Panc1 (cell line): ENCODE measurements around the gene SH3GL1. TPM values are rescaled to one million over a fixed set of nuclear protein-coding genes. Genes with fewer than 3 reads are reported as not detected.

Experiments
- ATAC-seq: fragments of 200-7000 bp; cut with Tn5 transposase; 2 replicates; pipeline ENCODE4 v1.9.1; 2020; ENCODE audit warnings: mild to moderate bottlenecking, moderate library complexity
- BruUV-seq: library from RNA; stranded (reverse); fragments of 400-500 nt; replicated peaks from 2 replicates; lab custom pipeline; 2021; lab: Mats Ljungman, UMichigan
- CTCF ChIA-PET: fragments of 300-600 bp; sonication (Branson Sonifier 250); formaldehyde crosslinking; loops from one replicate; lab custom pipeline; 2022; ENCODE audit warnings: antibody characterized with exemption; lab: Charles Lee
- POLR2A ChIA-PET: fragments of 300-600 bp; sonication (Branson Sonifier 250); formaldehyde crosslinking; loops from one replicate; lab custom pipeline; 2022; ENCODE audit warnings: antibody characterized with exemption; lab: Charles Lee
- DNase-seq: peaks from one replicate; pipeline ENCODE4 v3.0.0-alpha.2; 2010; ENCODE audit warnings: low read depth, low spot score
- H3K27ac ChIP-seq: 2 replicates; pipeline ENCODE4 v1.5.1; 2011; ENCODE audit warnings: mild to moderate bottlenecking, low read length, inconsistent platforms
- H3K27me3 ChIP-seq: fragments of 200-500 bp; sonication (Bioruptor generic); 2 replicates; pipeline ENCODE4 v1.6.0; 2014; ENCODE audit warnings: low read length, inconsistent platforms; ENCODE audit not compliant: control insufficient read depth, insufficient read depth
- H3K36me3 ChIP-seq: fragments of 200-500 bp; sonication (Bioruptor generic); 2 replicates; pipeline ENCODE4 v1.5.1; 2014; ENCODE audit warnings: inconsistent platforms, mild to moderate bottlenecking, low read length, moderate library complexity; ENCODE audit not compliant: control insufficient read depth, insufficient read depth
- H3K4me1 ChIP-seq: 2 replicates; pipeline ENCODE4 v1.5.1; 2011; ENCODE audit warnings: inconsistent platforms, mild to moderate bottlenecking, low read length, moderate library complexity; ENCODE audit not compliant: control insufficient read depth, insufficient read depth
- H3K4me3 ChIP-seq, 2 experiments: 2 replicates each; pipeline ENCODE4 v1.5.1; 2011 to 2012; ENCODE audit warnings: low read depth in 2 of 2, low read length in 2 of 2, mild to moderate bottlenecking in 2 of 2, inconsistent platforms in 1 of 2, moderate library complexity in 1 of 2
- H3K9me3 ChIP-seq: fragments of 200-500 bp; sonication (Bioruptor generic); 2 replicates; pipeline ENCODE4 v1.5.1; 2014; ENCODE audit warnings: low read depth, mild to moderate bottlenecking, inconsistent platforms, low read length, moderate library complexity; ENCODE audit not compliant: control insufficient read depth, insufficient read depth
- CTCF ChIP-seq: fragments of 450-650 bp; IDR thresholded peaks from 2 replicates; pipeline ENCODE4 v1.5.1; 2017; ENCODE audit warnings: mild to moderate bottlenecking
- POLR2AphosphoS5 ChIP-seq: IDR thresholded peaks from 2 replicates; pipeline ENCODE4 v1.6.1; 2012; ENCODE audit warnings: mild to moderate bottlenecking, low read depth, low read length, moderate library complexity
- REST ChIP-seq, 2 experiments: IDR thresholded peaks; 2 replicates each; pipeline ENCODE4 v1.6.1; 2011 to 2012; ENCODE audit warnings: low read depth in 2 of 2, control low read depth in 1 of 2, low read length in 1 of 2, mild to moderate bottlenecking in 1 of 2, moderate library complexity in 1 of 2; ENCODE audit not compliant: insufficient read depth in 1 of 2
- SIN3A ChIP-seq: IDR thresholded peaks from 2 replicates; pipeline ENCODE4 v1.6.1; 2012; ENCODE audit warnings: low read depth, mild to moderate bottlenecking, low read length, moderate library complexity, borderline replicate concordance; ENCODE audit not compliant: insufficient read depth
- TCF7L2 ChIP-seq: IDR thresholded peaks from 2 replicates; pipeline ENCODE4 v1.6.1; 2011; ENCODE audit warnings: mild to moderate bottlenecking, low read depth, low read length, inconsistent platforms
- in situ Hi-C: cut with HindIII; loops from 2 replicates; pipeline ENCODE4 v1.10.0; 2016; ENCODE audit warnings: low sequenced_read_pairs, low pct_unique_long_range_greater_than_20kb
- intact Hi-C: fragments of 100-400 bp; cut with micrococcal nuclease; formaldehyde crosslinking; loops from one replicate; pipeline ENCODE4 v1.10.0; 2022; ENCODE audit not compliant: unreplicated experiment
- total RNA-seq: library from RNA; stranded (reverse); gene quantifications from one replicate; pipeline ENCODE4 v1.2.1, GENCODE V29; 2021; ENCODE audit not compliant: unreplicated experiment

SH3GL1 gene
- total RNA-seq, 1 experiment from 2014 or later: 57.1 TPM

GRCh38 chr19:4391306-4391693 lies 9.0 kb downstream of the SH3GL1 start:
- Histone ChIP-seq H3K36me3 (no peaks in the 10 kb centered on the region), H3K9me3 (no peaks in the 10 kb centered on the region), H3K27ac (no peak overlapping the region), H3K4me3 (no peak overlapping the region), H3K4me1 (peaks cover 14% of the 10 kb centered on the region), H3K27me3 (no peaks in the 10 kb centered on the region)
- intact Hi-C loops: no loop called here
- ChIA-PET POLR2A (no interaction called here), CTCF (interaction anchor here (0.7 kb wide), 1 partner anchor 190 kb away, joined by 3 read pairs; no protein-coding TSS in a partner anchor)
- DNase-seq (no peak), ATAC-seq (no peak)
- in situ Hi-C loops: no loop called here
- BruUV-seq: no TSS peak
- TF ChIP-seq REST (IDR thresholded peaks at IDR 0.05; ENCODE audit: insufficient read depth in 1 of 2, low read depth in 2 of 2, low read length in 1 of 2) (no peak), CTCF (no peak), POLR2AphosphoS5 (no peak), SIN3A (no peak), TCF7L2 (no peak)

- Histone ChIP-seq H3K27ac (no peak overlapping the region), H3K4me1 (peaks cover 14% of the 10 kb centered on the region), H3K4me3 (no peak overlapping the region), H3K27me3 (no peaks in the 10 kb centered on the region), H3K9me3 (no peaks in the 10 kb centered on the region), H3K36me3 (no peaks in the 10 kb centered on the region)
- ATAC-seq (no peak), DNase-seq (no peak)
- intact Hi-C loops: no loop called here
- TF ChIP-seq SIN3A: no peak
- no peak for TF ChIP-seq TCF7L2
- no peak for TF ChIP-seq CTCF
- no peak for TF ChIP-seq REST (IDR thresholded peaks at IDR 0.05; ENCODE audit: insufficient read depth in 1 of 2, low read depth in 2 of 2, low read length in 1 of 2)
- no peak for TF ChIP-seq POLR2AphosphoS5
- no TSS peak for BruUV-seq
- in situ Hi-C loops: no loop called here
- POLR2A ChIA-PET: interaction anchor here (0.6 kb wide), 1 partner anchor 34 kb away, joined by 7 read pairs; no protein-coding TSS in a partner anchor
- CTCF ChIA-PET: interaction anchor here (0.6 to 0.7 kb wide), 4 partner anchors 10 to 190 kb away, joined by 3 to 5 read pairs (median 4); partner anchors contain the start of gene YJU2
Observed at GRCh38 chr19:4390567-4391305, 9.6 kb downstream of the SH3GL1 start.
